Gastroesophageal sphincter (tissue), 3 donors: Measurements from ENCODE around the gene PELO.

Source experiments
- POLR2A ChIP-seq, 2 donors: fragments of 450-650 bp; IDR thresholded peaks; one replicate each; pipeline ENCODE4 v1.6.1; 2017; ENCODE audit warnings: antibody characterized with exemption in 2 of 2, mild to moderate bottlenecking in 2 of 2, moderate library complexity in 1 of 2
- TF ChIP-seq, protein P1 (sequence below), 4 experiments: fragments of 200-600 bp in 2 of 4; fragments of 450-650 bp in 2 of 4; sonication (generic) in 1 of 4; IDR thresholded peaks; one replicate each; pipeline ENCODE4 v1.5.1; 2017 to 2019; ENCODE audit warnings: antibody characterized with exemption in 4 of 4, mild to moderate bottlenecking in 2 of 4, moderate library complexity in 2 of 4

DNA sequence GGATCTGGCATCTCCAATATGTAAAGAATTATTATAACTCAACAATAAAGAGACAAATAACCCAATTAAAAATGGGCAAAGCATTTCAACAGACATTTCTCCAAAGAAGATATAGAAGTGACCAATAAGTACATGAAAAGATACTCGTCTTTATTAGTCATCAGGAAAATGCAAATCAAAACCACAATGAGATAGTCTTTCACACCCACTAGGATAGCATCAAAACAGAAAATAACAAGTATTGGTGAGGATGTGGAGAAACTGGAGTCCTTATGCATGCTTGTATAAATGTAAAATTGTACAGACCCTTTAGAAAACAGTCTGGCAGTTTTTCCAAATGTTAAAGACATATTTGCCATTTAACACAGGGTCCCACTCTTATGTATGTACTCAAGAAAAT is 39.1 kb upstream of the PELO start:
- TF ChIP-seq, protein P1, sequence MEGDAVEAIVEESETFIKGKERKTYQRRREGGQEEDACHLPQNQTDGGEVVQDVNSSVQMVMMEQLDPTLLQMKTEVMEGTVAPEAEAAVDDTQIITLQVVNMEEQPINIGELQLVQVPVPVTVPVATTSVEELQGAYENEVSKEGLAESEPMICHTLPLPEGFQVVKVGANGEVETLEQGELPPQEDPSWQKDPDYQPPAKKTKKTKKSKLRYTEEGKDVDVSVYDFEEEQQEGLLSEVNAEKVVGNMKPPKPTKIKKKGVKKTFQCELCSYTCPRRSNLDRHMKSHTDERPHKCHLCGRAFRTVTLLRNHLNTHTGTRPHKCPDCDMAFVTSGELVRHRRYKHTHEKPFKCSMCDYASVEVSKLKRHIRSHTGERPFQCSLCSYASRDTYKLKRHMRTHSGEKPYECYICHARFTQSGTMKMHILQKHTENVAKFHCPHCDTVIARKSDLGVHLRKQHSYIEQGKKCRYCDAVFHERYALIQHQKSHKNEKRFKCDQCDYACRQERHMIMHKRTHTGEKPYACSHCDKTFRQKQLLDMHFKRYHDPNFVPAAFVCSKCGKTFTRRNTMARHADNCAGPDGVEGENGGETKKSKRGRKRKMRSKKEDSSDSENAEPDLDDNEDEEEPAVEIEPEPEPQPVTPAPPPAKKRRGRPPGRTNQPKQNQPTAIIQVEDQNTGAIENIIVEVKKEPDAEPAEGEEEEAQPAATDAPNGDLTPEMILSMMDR (IDR thresholded peaks at IDR 0.05) = no peak
- no peak for TF ChIP-seq POLR2A (IDR thresholded peaks at IDR 0.05)
